HUES48 (cell line): ENCODE data around the gene DIP2B.

ENCODE experiments used
- H3K27ac ChIP-seq: one replicate; pipeline ENCODE4 v1.7.0; 2013; ENCODE audit warnings: low read depth, low read length, inconsistent platforms
- H3K27me3 ChIP-seq: 2 replicates; pipeline ENCODE4 v1.6.1; 2013; ENCODE audit warnings: mild to moderate bottlenecking, low read length; ENCODE audit not compliant: control insufficient read depth, insufficient read depth
- H3K36me3 ChIP-seq: 2 replicates; pipeline ENCODE4 v1.6.1; 2013; ENCODE audit warnings: low read length; ENCODE audit not compliant: control insufficient read depth, insufficient read depth
- H3K4me1 ChIP-seq: 2 replicates; pipeline ENCODE4 v1.6.1; 2013; ENCODE audit warnings: mild to moderate bottlenecking, low read length; ENCODE audit not compliant: control insufficient read depth, insufficient read depth
- H3K4me3 ChIP-seq: 2 replicates; pipeline ENCODE4 v1.5.1; 2013; ENCODE audit warnings: mild to moderate bottlenecking, low read depth, low read length
- H3K9ac ChIP-seq: 2 replicates; pipeline ENCODE4 v1.6.1; 2013; ENCODE audit warnings: mild to moderate bottlenecking, low read depth, low read length, moderate library complexity
- H3K9me3 ChIP-seq: 2 replicates; pipeline ENCODE4 v1.6.1; 2013; ENCODE audit warnings: low read length; ENCODE audit not compliant: control insufficient read depth, insufficient read depth

Gene DIP2B

GRCh38 chr12:50715174-50715573 is 210.4 kb downstream of the DIP2B start:
- Histone ChIP-seq H3K27me3 (no peaks in the 10 kb centered on the region), H3K4me3 (no peak overlapping the region), H3K9ac (no peak overlapping the region), H3K36me3 (peaks cover 51% of the 10 kb centered on the region), H3K9me3 (no peaks in the 10 kb centered on the region), H3K4me1 (no peaks in the 10 kb centered on the region), H3K27ac (no peak overlapping the region)

DNA sequence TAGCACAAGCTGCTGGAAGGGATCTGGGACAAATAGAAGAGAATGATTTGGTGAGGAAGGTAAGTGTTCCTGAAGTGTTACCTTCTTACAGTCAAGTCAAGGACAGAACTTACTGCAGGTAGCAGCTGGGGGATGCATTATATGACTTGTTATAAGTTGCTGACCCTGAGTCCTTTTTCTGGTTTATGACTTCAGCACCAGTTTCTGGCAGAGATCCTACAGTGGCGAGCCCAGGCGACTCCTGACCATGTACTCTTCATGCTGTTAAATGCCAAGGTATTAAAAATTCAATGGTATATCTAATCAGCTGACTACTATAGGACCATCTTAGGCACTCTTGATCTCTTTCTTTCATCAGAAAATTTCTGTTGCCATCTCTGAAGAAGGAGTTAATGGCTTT is 214.0 kb downstream of the DIP2B start:
- Histone ChIP-seq H3K36me3 (peaks cover 68% of the 10 kb centered on the region), H3K4me1 (no peaks in the 10 kb centered on the region), H3K9ac (no peak overlapping the region), H3K27ac (no peak overlapping the region), H3K27me3 (no peaks in the 10 kb centered on the region), H3K9me3 (no peaks in the 10 kb centered on the region), H3K4me3 (no peak overlapping the region)

DNA sequence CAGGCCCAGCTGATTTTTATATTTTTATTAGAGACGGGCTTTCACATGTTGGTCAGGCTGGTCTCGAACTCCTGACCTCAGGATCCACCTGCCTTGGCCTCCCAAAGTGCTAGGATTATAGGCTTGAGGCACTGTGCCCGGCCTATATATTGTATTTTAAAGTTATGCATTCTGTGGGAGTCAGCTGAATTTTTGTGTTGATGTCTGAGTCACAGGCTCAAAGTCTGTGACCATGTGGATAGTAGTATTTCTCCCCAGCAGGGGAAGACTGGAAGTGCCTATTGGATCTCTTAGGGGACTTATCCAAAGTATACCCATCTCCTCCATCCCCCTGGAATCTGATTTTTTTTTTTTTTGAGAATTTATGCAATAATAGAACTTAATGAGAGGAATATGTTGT is 215.3 kb downstream of the DIP2B start:
- H3K9me3 ChIP-seq: no peaks in the 10 kb centered on the region
- no peaks in the 10 kb centered on the region for H3K27me3 ChIP-seq
- H3K4me1 ChIP-seq: no peaks in the 10 kb centered on the region
- H3K27ac ChIP-seq: no peak overlapping the region
- no peak overlapping the region for H3K4me3 ChIP-seq
- H3K36me3 ChIP-seq: peaks cover 70% of the 10 kb centered on the region
- no peak overlapping the region for H3K9ac ChIP-seq

DNA sequence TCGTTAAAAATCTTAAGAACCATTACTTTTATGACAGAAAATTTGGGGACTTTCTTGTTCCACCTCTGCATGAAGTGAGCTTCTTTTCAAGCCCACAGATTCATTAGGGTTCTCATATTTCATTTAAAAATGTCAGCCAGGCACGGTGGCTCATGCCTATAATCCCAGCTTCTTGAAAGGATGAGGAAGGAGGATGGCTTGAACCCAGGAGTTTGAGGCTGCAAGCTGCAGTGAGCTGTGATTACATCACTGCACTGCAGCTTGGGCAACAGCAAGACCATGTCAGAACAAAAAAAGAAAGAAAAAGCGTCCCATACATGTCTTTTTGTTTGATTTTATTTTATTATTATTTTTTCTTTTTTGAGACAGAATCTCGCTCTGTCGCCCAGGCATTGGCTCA is 215.7 kb downstream of the DIP2B start:
- H3K9me3 ChIP-seq: no peaks in the 10 kb centered on the region
- H3K36me3 ChIP-seq: peaks cover 70% of the 10 kb centered on the region
- H3K4me1 ChIP-seq: no peaks in the 10 kb centered on the region
- no peak overlapping the region for H3K27ac ChIP-seq
- H3K4me3 ChIP-seq: no peak overlapping the region
- H3K27me3 ChIP-seq: no peaks in the 10 kb centered on the region
- no peak overlapping the region for H3K9ac ChIP-seq

GRCh38 chr12:50723865-50724264 is 219.1 kb downstream of the DIP2B start:
- peaks cover 73% of the 10 kb centered on the region for H3K36me3 ChIP-seq
- no peaks in the 10 kb centered on the region for H3K9me3 ChIP-seq
- H3K27ac ChIP-seq: no peak overlapping the region
- no peaks in the 10 kb centered on the region for H3K27me3 ChIP-seq
- H3K4me1 ChIP-seq: no peaks in the 10 kb centered on the region
- no peak overlapping the region for H3K9ac ChIP-seq
- no peak overlapping the region for H3K4me3 ChIP-seq

DNA sequence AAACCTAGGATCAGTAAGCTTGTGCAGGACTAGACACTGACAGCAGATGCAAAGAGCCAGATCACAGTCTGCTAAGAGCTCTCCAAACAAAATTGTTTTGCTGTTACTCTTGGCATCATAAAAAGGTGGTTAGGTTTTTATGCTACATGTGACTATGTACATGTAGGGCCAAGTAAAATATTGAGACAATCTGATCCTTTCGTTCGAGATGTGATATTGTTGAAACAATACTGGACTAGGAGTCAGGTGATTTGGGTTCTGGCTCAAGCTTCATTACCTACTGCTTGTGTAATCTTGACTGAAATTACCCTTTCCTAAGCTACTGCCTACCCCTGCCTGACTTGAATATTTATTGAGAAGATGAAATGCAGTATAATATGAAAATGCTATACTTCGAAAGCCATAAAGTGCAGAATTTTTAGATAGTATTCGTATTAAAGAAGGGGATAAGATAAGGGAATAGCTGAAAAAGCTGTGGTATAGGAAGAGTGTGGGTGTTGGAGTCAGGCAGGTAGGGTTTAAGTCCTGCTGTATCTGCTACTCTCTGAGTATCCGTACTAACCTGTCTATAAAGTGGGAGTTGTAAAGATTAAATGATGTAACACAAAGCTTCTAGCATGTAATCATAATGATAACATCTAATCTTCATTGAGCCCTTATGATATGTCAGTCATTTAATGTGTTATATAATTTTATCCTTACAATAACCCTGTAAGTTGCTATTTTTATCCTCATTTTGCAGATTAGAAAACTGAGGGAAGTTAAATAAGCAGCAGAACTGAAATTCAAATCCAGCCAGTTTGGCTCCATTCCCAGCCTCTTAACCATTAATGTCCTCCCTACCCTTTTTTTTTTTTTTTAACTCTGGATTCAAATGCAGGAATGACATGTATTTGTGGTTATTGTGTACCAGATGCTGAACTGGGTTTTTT is 220.5 kb downstream of the DIP2B start:
- Histone ChIP-seq H3K9ac (no peak overlapping the region), H3K9me3 (no peaks in the 10 kb centered on the region), H3K27me3 (no peaks in the 10 kb centered on the region), H3K4me3 (no peak overlapping the region), H3K27ac (no peak overlapping the region), H3K4me1 (no peaks in the 10 kb centered on the region), H3K36me3 (peaks cover 77% of the 10 kb centered on the region)

DNA sequence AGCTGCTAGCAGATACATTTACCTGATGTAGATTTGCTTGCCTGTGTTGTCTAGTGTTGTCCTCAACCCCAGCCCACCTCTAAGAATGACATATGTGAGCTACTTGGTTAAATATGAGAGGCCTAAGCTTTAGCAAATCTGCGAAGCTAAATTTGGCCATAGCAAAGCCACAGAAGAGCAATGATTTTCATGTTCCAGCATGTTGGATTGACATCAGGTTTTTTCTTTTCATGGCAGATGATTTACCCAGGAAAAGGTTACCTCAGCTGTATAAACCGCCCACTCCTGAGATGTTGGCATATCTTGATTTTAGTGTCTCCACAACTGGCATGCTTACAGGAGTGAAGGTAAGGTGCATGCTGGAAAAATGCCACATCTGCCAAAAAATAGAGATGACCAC is 222.7 kb downstream of the DIP2B start:
- H3K27me3 ChIP-seq: no peaks in the 10 kb centered on the region
- H3K4me3 ChIP-seq: no peak overlapping the region
- H3K9ac ChIP-seq: no peak overlapping the region
- no peaks in the 10 kb centered on the region for H3K4me1 ChIP-seq
- H3K27ac ChIP-seq: no peak overlapping the region
- peaks cover 77% of the 10 kb centered on the region for H3K36me3 ChIP-seq
- H3K9me3 ChIP-seq: no peaks in the 10 kb centered on the region

- H3K27me3 ChIP-seq: no peaks in the 10 kb centered on the region
- no peaks in the 10 kb centered on the region for H3K4me1 ChIP-seq
- H3K9me3 ChIP-seq: no peaks in the 10 kb centered on the region
- H3K4me3 ChIP-seq: no peak overlapping the region
- H3K9ac ChIP-seq: no peak overlapping the region
- H3K36me3 ChIP-seq: peaks cover 74% of the 10 kb centered on the region
- no peak overlapping the region for H3K27ac ChIP-seq
These were observed 223.6 kb downstream of the DIP2B start for GRCh38 chr12:50728417-50728816.

DNA sequence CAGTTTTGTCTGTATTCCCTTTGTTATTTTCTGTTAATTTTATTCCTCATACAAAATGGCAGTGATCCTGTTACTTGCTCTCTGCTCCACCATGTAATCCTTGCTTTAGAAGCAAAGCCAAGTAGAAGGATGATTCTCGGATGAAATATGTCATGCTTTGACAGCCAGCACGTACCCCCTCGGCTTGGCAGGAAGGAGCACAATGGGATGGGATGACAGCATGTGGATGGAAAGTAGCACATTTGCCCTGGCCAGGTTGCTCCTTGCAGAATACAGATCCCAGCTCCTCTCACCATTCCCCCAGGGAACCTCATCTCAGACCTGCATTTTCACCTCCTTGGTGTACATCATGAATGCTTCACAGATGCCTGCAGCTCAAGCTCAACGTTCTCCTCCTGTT is 224.1 kb downstream of the DIP2B start:
- no peak overlapping the region for H3K4me3 ChIP-seq
- H3K4me1 ChIP-seq: no peaks in the 10 kb centered on the region
- H3K9me3 ChIP-seq: no peaks in the 10 kb centered on the region
- no peak overlapping the region for H3K9ac ChIP-seq
- no peaks in the 10 kb centered on the region for H3K27me3 ChIP-seq
- H3K36me3 ChIP-seq: peaks cover 72% of the 10 kb centered on the region
- H3K27ac ChIP-seq: no peak overlapping the region

DNA sequence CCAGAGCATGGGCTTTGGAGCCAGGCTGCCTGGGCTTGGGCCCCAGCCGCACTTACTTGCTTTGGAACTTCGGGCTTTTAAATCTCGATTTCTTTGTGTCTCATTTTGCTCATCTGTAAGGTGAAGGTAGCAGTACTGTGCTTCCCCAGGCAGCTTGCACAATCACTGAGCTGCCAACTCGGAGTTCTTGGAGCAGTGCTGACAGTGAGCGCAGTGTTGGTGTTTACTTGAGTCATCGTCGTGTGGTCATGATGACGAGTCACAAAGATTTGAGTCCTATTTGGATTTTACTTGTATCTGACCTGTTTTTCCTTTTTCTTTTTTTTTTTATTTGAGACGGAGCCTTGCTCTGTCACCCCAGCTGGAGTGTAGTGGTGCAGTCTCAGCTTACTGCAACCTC is 227.8 kb downstream of the DIP2B start:
- Histone ChIP-seq H3K27ac (no peak overlapping the region), H3K4me3 (no peak overlapping the region), H3K27me3 (no peaks in the 10 kb centered on the region), H3K9ac (no peak overlapping the region), H3K9me3 (no peaks in the 10 kb centered on the region), H3K4me1 (no peaks in the 10 kb centered on the region), H3K36me3 (peaks cover 68% of the 10 kb centered on the region)

DNA sequence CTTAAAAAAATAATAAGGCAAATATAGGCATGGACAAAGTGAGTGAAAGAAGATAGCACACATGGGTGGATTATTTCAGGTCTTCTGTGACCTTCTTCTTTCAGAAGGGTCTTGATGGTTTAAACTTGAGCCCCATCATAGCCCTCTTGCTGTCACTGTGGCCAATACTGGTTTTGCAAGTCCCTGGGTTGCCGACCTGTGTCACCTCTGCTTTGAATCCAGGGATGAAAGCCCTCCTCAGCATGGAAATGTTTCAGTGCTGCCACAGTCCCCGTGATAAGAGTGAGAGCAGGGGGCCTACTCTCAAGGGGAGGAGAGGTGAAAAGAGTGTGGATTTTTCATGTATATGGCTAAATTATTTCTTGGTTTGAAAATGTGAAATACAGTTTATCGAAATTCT is 228.9 kb downstream of the DIP2B start:
- no peaks in the 10 kb centered on the region for H3K9me3 ChIP-seq
- no peaks in the 10 kb centered on the region for H3K27me3 ChIP-seq
- H3K4me3 ChIP-seq: no peak overlapping the region
- peaks cover 68% of the 10 kb centered on the region for H3K36me3 ChIP-seq
- no peak overlapping the region for H3K27ac ChIP-seq
- no peak overlapping the region for H3K9ac ChIP-seq
- no peaks in the 10 kb centered on the region for H3K4me1 ChIP-seq
